Activated CD8-positive, alpha-beta memory T cell treated with anti-CD3 and anti-CD28 coated beads, Interleukin-2, amount 10 ng/mL, durations not matched to agents 7 days and 5 days (primary cell): ENCODE data around the gene CYP2J2. TPM values are rescaled to one million over a fixed set of nuclear protein-coding genes. Genes with fewer than 3 reads are reported as not detected.
A peak's percentile ranks its signal among the peaks of the same experiment; 100 is the strongest.
"Not testable (repeated sequence)": the region's sequence is repeated elsewhere in the genome, so short reads cannot be mapped to it uniquely, and the experiment has no call there.

Experiments
- ATAC-seq: fragments of 150-1000 bp; cut with Tn5 transposase; one replicate; pipeline ENCODE4 v1.10.0; 2021; ENCODE audit warnings: moderate library complexity
- CTCF ChIA-PET: fragments of 350-600 bp; sonication (Branson Sonifier 250); formaldehyde crosslinking; loops from one replicate; lab custom pipeline; 2021; ENCODE audit warnings: antibody characterized with exemption; lab: Charles Lee
- DNase-seq: peaks from one replicate; pipeline ENCODE4 v3.0.0-alpha.2; 2020
- H3K27ac Mint-ChIP-seq: one replicate; pipeline ENCODE4 v1.8.0; 2021; ENCODE audit warnings: mild to moderate bottlenecking, mixed read lengths
- H3K27me3 Mint-ChIP-seq: one replicate; pipeline ENCODE4 v1.8.0; 2021; ENCODE audit warnings: mixed read lengths
- H3K36me3 Mint-ChIP-seq: one replicate; pipeline ENCODE4 v1.8.0; 2021; ENCODE audit warnings: mild to moderate bottlenecking, mixed read lengths
- H3K4me1 Mint-ChIP-seq: one replicate; pipeline ENCODE4 v1.8.0; 2021; ENCODE audit warnings: mixed read lengths
- H3K4me3 Mint-ChIP-seq: one replicate; pipeline ENCODE4 v1.8.0; 2021; ENCODE audit warnings: mild to moderate bottlenecking, moderate library complexity, mixed read lengths
- H3K9me3 Mint-ChIP-seq: one replicate; pipeline ENCODE4 v1.8.0; 2022; ENCODE audit warnings: low read depth, mixed read lengths
- total RNA-seq, 2 experiments: library from RNA; stranded (reverse); gene quantifications; one replicate each; pipeline ENCODE4 v1.2.3, GENCODE V29; 2021

CYP2J2 gene
- total RNA-seq, result 1 to 10 TPM; 2.2 to 4.5 TPM

- Mint-ChIP-seq H3K9me3 (peaks cover 4% of the 10 kb centered on the region), H3K27me3 (peaks cover 60% of the 10 kb centered on the region), H3K27ac (peak within 1 kb of the TSS; percentile 69), H3K36me3 (peaks cover 17% of the 10 kb centered on the region), H3K4me3 (peak within 1 kb of the TSS; percentile 81), H3K4me1 (peaks cover 17% of the 10 kb centered on the region)
- CTCF ChIA-PET, result interaction anchor here (1.0 kb wide), 1 partner anchor 21 kb away, joined by 3 read pairs; no protein-coding TSS in a partner anchor
- DNase-seq (peak; percentile 62), ATAC-seq (peak; percentile 98)
These were observed at the start of gene CYP2J2 for GRCh38 chr1:59926381-59927123. CYP2J2 (minus strand) TSS chr1:59926773; CDS start chr1:59926746, 27 bp downstream.

GRCh38 chr1:59973719-59974118 is 47.1 kb upstream of the CYP2J2 start:
- no peak overlapping the region for H3K27ac Mint-ChIP-seq
- no peak overlapping the region for H3K4me3 Mint-ChIP-seq
- CTCF ChIA-PET, result interaction anchor here (1.4 to 2.9 kb wide), 2 partner anchors 8 to 26 kb away, joined by 3 to 13 read pairs; no protein-coding TSS in a partner anchor
- H3K27me3 Mint-ChIP-seq, result peaks cover 19% of the 10 kb centered on the region
- peaks cover 4% of the 10 kb centered on the region for H3K4me1 Mint-ChIP-seq
- no peaks in the 10 kb centered on the region for H3K36me3 Mint-ChIP-seq
- no peaks in the 10 kb centered on the region for H3K9me3 Mint-ChIP-seq
- DNase-seq (no peak), ATAC-seq (no peak)

- CTCF ChIA-PET, result interaction anchor here (1.4 to 2.9 kb wide), 3 partner anchors 10 to 13 kb away, joined by 4 to 13 read pairs (median 10); no protein-coding TSS in a partner anchor
- Mint-ChIP-seq H3K27me3 (peaks cover 19% of the 10 kb centered on the region), H3K36me3 (no peaks in the 10 kb centered on the region), H3K27ac (no peak overlapping the region), H3K9me3 (no peaks in the 10 kb centered on the region), H3K4me3 (no peak overlapping the region), H3K4me1 (peaks cover 4% of the 10 kb centered on the region)
- ATAC-seq (no peak), DNase-seq (no peak)
These were observed 45.8 kb upstream of the CYP2J2 start for GRCh38 chr1:59972216-59972927.

GRCh38 chr1:59971464-59971911 is 44.9 kb upstream of the CYP2J2 start:
- peaks cover 4% of the 10 kb centered on the region for H3K4me1 Mint-ChIP-seq
- CTCF ChIA-PET, result interaction anchor here (0.7 to 2.9 kb wide), 10 partner anchors 9 to 1203 kb away, joined by 3 to 13 read pairs (median 4); no protein-coding TSS in a partner anchor
- no peak overlapping the region for H3K4me3 Mint-ChIP-seq
- DNase-seq (peak; percentile 50), ATAC-seq (peak; percentile 49)
- H3K27me3 Mint-ChIP-seq, result peaks cover 16% of the 10 kb centered on the region
- no peak overlapping the region for H3K27ac Mint-ChIP-seq
- no peaks in the 10 kb centered on the region for H3K36me3 Mint-ChIP-seq
- no peaks in the 10 kb centered on the region for H3K9me3 Mint-ChIP-seq

- not testable (repeated sequence) for H3K27ac Mint-ChIP-seq, H3K4me1 Mint-ChIP-seq, DNase-seq, H3K9me3 Mint-ChIP-seq, H3K4me3 Mint-ChIP-seq, H3K36me3 Mint-ChIP-seq, H3K27me3 Mint-ChIP-seq, ATAC-seq
- CTCF ChIA-PET, result interaction anchor here (1.9 kb wide), 1 partner anchor 10 kb away, joined by 10 read pairs; no protein-coding TSS in a partner anchor
These were observed 43.1 kb upstream of the CYP2J2 start for GRCh38 chr1:59969542-59970175.

GRCh38 chr1:59968746-59969145 is 42.2 kb upstream of the CYP2J2 start:
- not testable (repeated sequence) for ATAC-seq, H3K27me3 Mint-ChIP-seq
- CTCF ChIA-PET, result interaction anchor here (7.1 kb wide), 1 partner anchor 22 kb away, joined by 24 read pairs; no protein-coding TSS in a partner anchor

GRCh38 chr1:59967780-59968179 is 41.2 kb upstream of the CYP2J2 start:
- Mint-ChIP-seq H3K27ac (no peak overlapping the region), H3K4me1 (peaks cover 4% of the 10 kb centered on the region), H3K4me3 (no peak overlapping the region), H3K9me3 (no peaks in the 10 kb centered on the region), H3K36me3 (no peaks in the 10 kb centered on the region), H3K27me3 (no peaks in the 10 kb centered on the region)
- CTCF ChIA-PET, result interaction anchor here (0.7 to 7.1 kb wide), 3 partner anchors 9 to 21 kb away, joined by 3 to 24 read pairs (median 13); no protein-coding TSS in a partner anchor
- ATAC-seq, result no peak
- DNase-seq, result no peak

More at GRCh38 chr1:59968746-59969145, 42.2 kb upstream of the CYP2J2 start:
- H3K9me3 Mint-ChIP-seq, DNase-seq, H3K4me1 Mint-ChIP-seq, H3K27ac Mint-ChIP-seq, H3K36me3 Mint-ChIP-seq, H3K4me3 Mint-ChIP-seq: not testable (repeated sequence)

GRCh38 chr1:59967141-59967697 is 40.6 kb upstream of the CYP2J2 start:
- no peak for ATAC-seq
- CTCF ChIA-PET, result interaction anchor here (0.7 to 7.1 kb wide), 3 partner anchors 9 to 20 kb away, joined by 3 to 24 read pairs (median 13); no protein-coding TSS in a partner anchor
- no peak overlapping the region for H3K27ac Mint-ChIP-seq
- H3K4me1 Mint-ChIP-seq, result peaks cover 4% of the 10 kb centered on the region
- DNase-seq, result no peak
- H3K27me3 Mint-ChIP-seq, result peaks cover 2% of the 10 kb centered on the region
- no peaks in the 10 kb centered on the region for H3K9me3 Mint-ChIP-seq
- no peak overlapping the region for H3K4me3 Mint-ChIP-seq
- H3K36me3 Mint-ChIP-seq, result no peaks in the 10 kb centered on the region

GRCh38 chr1:59952065-59952464 is 25.5 kb upstream of the CYP2J2 start:
- Mint-ChIP-seq H3K9me3 (no peaks in the 10 kb centered on the region), H3K4me1 (no peaks in the 10 kb centered on the region), H3K27me3 (peaks cover 11% of the 10 kb centered on the region), H3K27ac (no peak overlapping the region), H3K4me3 (no peak overlapping the region), H3K36me3 (no peaks in the 10 kb centered on the region)
- no peak for DNase-seq
- CTCF ChIA-PET, result interaction anchor here (0.6 kb wide), 1 partner anchor 9 kb away, joined by 3 read pairs; no protein-coding TSS in a partner anchor
- no peak for ATAC-seq

GRCh38 chr1:59949648-59950047 is 23.1 kb upstream of the CYP2J2 start:
- no peak for ATAC-seq
- CTCF ChIA-PET, result interaction anchor here (0.8 to 1.9 kb wide), 3 partner anchors 9 to 70 kb away, joined by 3 to 5 read pairs (median 5); no protein-coding TSS in a partner anchor
- H3K4me1 Mint-ChIP-seq, result no peaks in the 10 kb centered on the region
- H3K27ac Mint-ChIP-seq, result no peak overlapping the region
- H3K4me3 Mint-ChIP-seq, result no peak overlapping the region
- no peak for DNase-seq
- H3K27me3 Mint-ChIP-seq, result peaks cover 11% of the 10 kb centered on the region
- H3K9me3 Mint-ChIP-seq, result no peaks in the 10 kb centered on the region
- H3K36me3 Mint-ChIP-seq, result no peaks in the 10 kb centered on the region

- Mint-ChIP-seq H3K9me3 (no peaks in the 10 kb centered on the region), H3K4me1 (no peaks in the 10 kb centered on the region)
- CTCF ChIA-PET, result interaction anchor here (0.8 to 1.9 kb wide), 3 partner anchors 9 to 70 kb away, joined by 3 to 5 read pairs (median 5); no protein-coding TSS in a partner anchor
These were observed 22.4 kb upstream of the CYP2J2 start for GRCh38 chr1:59948990-59949389.

More at GRCh38 chr1:59948990-59949389, 22.4 kb upstream of the CYP2J2 start:
- no peak overlapping the region for H3K4me3 Mint-ChIP-seq
- no peak for DNase-seq
- H3K27ac Mint-ChIP-seq, result no peak overlapping the region
- H3K27me3 Mint-ChIP-seq, result peaks cover 11% of the 10 kb centered on the region
- H3K36me3 Mint-ChIP-seq, result no peaks in the 10 kb centered on the region
- ATAC-seq, result no peak
